Mononuclear cell (primary cell): Measurements from ENCODE around the gene HYOU1. TPM values are rescaled to one million over a fixed set of nuclear protein-coding genes. Genes with fewer than 3 reads are reported as not detected.
A peak's percentile ranks its signal among the peaks of the same experiment; 100 is the strongest.
"Not testable (repeated sequence)": the region's sequence is repeated elsewhere in the genome, so short reads cannot be mapped to it uniquely, and the experiment has no call there.

ENCODE experiments used
- H3K27me3 ChIP-seq: 2 replicates; pipeline ENCODE4 v1.6.0; 2011; ENCODE audit warnings: low read length, control low read depth; ENCODE audit not compliant: insufficient read depth
- H3K4me1 ChIP-seq: 2 replicates; pipeline ENCODE4 v1.5.1; 2011; ENCODE audit warnings: mild to moderate bottlenecking, low read length, control low read depth; ENCODE audit not compliant: insufficient read depth
- H3K4me3 ChIP-seq: 2 replicates; pipeline ENCODE4 v1.5.1; 2011; ENCODE audit warnings: mild to moderate bottlenecking, low read length, moderate library complexity
- H3K9me3 ChIP-seq: 2 replicates; pipeline ENCODE4 v1.5.1; 2011; ENCODE audit warnings: low read depth, mild to moderate bottlenecking, control low read depth, low read length
- total RNA-seq: library from RNA; depleted of rRNA; stranded (reverse); fragments of >200 nt; gene quantifications from one replicate; pipeline ENCODE4 v1.2.3, GENCODE V29; 2012

HYOU1 gene
- total RNA-seq, 1 donor: 38.9 TPM

DNA sequence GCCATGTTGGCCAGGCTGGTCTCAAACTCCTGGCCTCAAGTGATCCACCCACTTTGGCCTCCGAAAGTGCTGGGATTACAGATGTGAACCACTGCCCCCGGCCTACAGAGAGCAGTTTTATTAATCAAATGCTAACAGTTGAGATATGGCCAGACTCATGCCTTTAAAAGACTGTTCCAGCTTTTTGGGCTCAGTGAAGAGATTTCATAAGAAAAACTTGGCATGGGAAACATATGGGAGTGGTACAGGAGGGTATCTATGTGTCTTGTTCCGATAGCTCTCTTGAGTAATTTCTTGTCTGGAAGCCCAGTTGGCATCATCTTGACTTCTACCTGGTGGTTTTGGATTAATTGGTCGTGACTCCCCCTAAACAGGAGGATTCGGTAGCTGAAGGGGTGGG, 18.1 kb downstream of the HYOU1 start:
- H3K9me3 ChIP-seq: no peaks in the 10 kb centered on the region
- H3K27me3 ChIP-seq: no peaks in the 10 kb centered on the region
- no peaks in the 10 kb centered on the region for H3K4me1 ChIP-seq
- no peak overlapping the region for H3K4me3 ChIP-seq

DNA sequence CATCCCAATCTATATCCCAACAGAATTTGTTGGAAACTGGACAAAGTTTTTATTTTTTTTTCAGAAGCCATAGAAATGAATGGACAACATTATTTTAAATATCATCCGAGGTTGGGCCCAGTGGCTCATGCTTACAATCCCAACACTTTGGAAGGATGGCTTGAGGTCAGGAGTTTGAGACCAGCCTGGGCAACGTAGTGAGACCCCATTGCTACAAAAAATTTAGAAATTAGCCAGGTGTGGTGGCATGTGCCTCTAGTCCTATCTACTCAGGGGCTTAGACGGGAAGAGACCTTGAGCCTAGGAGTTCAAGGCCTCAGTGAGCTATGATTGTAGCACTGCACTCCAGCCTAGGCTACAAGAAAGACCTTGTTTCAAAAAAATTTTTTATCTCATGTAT, 22.2 kb downstream of the HYOU1 start:
- Histone ChIP-seq H3K4me3 (no peak overlapping the region), H3K9me3 (no peaks in the 10 kb centered on the region), H3K4me1 (peaks cover 10% of the 10 kb centered on the region), H3K27me3 (no peaks in the 10 kb centered on the region)

DNA sequence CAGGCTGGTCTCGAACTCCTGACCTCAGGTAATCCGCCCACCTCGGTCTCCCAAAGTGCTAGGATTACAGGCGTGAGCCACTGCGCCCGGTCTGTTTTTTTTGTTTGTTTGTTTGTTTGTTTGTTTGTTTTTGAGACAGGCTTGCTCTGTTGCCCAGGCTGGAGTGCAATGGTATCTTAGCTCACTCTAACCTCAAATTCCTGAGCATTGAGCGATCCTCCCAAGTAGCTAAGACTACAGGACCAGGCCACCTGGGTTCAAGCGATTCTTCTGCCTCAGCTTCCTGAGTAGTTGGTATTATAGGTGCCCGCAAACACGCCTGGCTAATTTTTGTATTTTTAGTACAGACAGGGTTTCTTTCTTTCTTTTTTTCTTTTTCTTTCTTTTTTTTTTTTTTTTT, 23.6 kb downstream of the HYOU1 start:
- not testable (repeated sequence) for H3K4me3 ChIP-seq, H3K27me3 ChIP-seq, H3K9me3 ChIP-seq
- peaks cover 19% of the 10 kb centered on the region for H3K4me1 ChIP-seq

DNA sequence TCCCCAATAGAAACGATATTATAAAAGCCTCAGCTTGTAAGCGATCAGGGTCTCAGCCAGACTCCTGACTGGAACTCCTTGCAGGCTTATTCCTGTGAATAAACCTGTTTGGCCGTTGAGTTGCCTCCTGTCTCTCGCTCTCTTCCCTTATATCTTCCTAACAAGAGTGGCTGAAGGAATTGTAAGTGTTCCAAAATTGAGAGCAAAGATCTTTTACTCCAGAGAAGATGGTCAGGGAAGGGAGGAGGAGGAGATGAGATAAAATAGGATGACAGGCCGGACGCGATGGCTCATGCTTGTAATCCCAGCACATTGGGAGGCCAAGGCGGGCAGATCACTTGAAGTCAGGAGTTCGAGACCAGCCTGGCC, 25.1 kb downstream of the HYOU1 start:
- no peaks in the 10 kb centered on the region for H3K27me3 ChIP-seq
- H3K9me3 ChIP-seq: no peaks in the 10 kb centered on the region
- H3K4me3 ChIP-seq: no peak overlapping the region
- H3K4me1 ChIP-seq: peaks cover 19% of the 10 kb centered on the region

DNA sequence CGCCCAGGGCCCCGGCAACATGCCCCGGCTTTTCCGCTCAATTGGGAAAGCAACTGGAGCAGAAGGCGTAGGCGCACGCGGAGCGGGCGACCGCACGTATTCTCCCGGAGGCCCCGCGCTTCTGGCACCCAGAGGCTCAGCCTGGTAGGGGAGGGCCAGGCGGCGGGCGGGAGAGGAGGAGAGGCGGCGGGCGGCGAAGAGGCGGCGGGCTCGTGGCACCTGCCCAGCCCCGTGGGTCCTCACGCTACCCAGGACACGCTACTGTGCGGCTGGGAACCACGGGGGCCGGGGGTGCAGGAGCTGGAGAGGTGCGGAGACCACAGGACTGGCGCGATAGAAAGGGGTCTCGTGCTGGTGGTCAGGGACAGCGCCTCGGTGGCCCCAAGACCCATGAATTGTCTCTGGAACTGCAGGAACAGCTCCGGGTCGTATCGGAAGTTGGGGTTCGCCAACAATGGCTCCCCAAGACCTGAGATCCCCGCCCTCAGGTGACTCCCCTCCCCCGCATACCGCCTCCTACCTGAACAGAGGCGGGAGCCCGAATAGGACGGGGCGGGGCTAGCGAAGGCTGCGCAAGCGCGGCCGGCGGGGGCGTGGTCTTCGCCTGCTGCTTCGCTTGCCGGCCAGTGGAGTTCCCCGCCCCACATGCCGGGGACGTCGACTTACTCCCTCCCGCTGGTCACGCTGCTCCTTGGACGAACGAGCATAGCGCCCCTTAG, 26.5 kb downstream of the HYOU1 start, which contains the start of gene SLC37A4:
TSS of gene SLC37A4 (minus strand) at position 549 of the 719 bp plus-strand sequence.
- Histone ChIP-seq H3K4me3 (peak within 1 kb of the TSS; percentile 76), H3K9me3 (no peaks in the 10 kb centered on the region), H3K4me1 (peaks cover 19% of the 10 kb centered on the region), H3K27me3 (no peaks in the 10 kb centered on the region)

DNA sequence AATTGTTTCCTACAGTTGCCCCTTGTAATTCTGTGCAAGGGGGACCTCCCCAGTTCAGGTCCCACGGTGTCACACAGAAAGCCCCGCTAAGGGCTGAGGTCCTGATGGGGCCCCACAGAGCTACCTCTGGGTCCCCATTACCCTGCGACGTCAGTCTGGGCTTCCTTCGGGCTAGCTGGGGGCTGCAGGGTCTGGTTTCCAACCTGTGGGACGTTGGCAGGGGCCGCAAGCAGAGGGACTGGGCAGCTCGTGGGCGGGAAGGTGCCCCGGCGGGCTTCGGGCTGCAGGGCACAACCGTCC, 27.0 kb downstream of the HYOU1 start:
- Histone ChIP-seq H3K4me1 (peaks cover 19% of the 10 kb centered on the region), H3K4me3 (peak overlapping the region; percentile 76), H3K9me3 (no peaks in the 10 kb centered on the region), H3K27me3 (no peaks in the 10 kb centered on the region)

DNA sequence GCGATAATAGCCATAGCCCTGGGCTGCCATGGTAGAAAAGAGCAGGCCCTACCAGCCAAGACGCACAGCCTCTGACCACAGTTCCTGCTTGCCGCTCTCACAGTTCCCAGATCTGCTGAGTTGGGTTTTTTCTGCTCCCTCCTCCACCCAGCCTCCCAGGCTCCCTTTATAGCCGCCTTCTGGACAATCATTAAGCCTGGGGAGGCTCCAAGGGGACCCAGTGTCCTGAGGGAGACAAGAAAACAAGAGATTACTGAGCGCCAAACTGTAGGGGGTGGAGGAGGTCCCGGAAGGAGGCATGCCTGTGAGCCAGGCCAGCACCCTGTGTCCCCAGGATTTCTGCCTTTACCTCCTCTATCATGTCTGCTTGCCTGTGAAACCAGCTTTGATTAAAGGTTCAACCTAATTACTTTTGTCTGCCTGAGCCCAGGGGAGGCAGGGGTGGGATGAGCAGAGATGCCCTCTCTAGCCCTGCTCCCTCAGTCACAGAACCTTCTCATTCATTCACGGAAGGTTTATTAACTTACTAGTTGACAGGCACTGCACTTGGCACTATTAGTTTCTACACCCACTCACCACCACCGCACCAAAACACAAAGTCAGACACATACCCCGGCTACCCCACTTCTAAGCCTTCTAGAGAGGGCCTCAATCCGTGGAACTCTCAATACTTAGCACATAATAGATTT, 27.5 kb downstream of the HYOU1 start:
- Histone ChIP-seq H3K4me1 (peaks cover 19% of the 10 kb centered on the region), H3K4me3 (no peak overlapping the region), H3K27me3 (no peaks in the 10 kb centered on the region), H3K9me3 (no peaks in the 10 kb centered on the region)

DNA sequence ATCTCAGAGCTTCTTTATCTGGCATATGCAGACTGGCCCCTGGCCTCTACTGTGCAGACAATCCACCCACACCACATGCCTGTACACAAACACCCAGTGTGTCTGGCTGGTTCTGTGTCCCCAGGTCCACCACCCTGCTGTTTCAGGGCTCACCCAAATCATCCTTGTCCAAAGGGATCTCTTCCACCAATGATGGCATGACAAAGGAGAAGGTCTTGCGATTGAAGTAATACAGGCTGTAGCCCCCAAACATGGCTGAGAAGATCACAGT, 28.0 kb downstream of the HYOU1 start:
- H3K4me1 ChIP-seq: peaks cover 19% of the 10 kb centered on the region

DNA sequence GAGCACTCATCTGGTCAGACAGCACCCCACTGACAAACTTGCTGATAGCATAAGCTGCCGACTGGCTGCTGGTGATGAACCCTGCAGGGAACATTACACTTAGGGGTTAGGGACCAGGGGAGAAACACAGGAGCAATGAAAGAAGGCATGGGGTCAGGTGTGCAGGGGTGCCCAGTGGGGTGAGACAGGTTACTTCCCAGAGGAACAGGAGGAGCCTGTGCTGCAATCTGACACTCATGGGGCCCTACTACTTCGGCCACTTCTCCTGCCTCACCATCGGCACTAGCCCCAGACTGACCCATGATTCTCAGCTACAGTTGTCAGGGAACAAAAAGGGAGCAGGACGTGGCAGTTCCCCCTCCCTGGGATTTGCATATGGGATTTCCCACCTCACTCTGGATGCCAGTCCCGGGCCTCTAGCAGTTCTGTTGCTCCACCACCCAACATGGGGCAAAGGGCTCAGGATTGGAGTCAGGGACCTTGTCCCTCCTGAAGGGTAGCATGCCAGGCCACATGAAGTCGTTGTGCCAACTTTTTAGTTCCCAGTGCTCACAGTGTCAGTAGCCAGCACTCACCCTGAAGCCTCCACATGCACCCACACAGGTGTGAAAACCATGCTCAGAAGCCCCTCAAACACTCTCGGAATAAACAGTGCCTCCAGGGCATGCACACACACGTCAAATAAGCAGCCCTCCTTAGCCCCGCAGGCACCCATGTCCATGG, 28.5 kb downstream of the HYOU1 start:
- Histone ChIP-seq H3K4me3 (no peak overlapping the region), H3K4me1 (peaks cover 19% of the 10 kb centered on the region), H3K27me3 (no peaks in the 10 kb centered on the region), H3K9me3 (no peaks in the 10 kb centered on the region)

More for the DNA sequence above, 28.0 kb downstream of the HYOU1 start:
- no peaks in the 10 kb centered on the region for H3K27me3 ChIP-seq
- H3K4me3 ChIP-seq: no peak overlapping the region
- no peaks in the 10 kb centered on the region for H3K9me3 ChIP-seq

DNA sequence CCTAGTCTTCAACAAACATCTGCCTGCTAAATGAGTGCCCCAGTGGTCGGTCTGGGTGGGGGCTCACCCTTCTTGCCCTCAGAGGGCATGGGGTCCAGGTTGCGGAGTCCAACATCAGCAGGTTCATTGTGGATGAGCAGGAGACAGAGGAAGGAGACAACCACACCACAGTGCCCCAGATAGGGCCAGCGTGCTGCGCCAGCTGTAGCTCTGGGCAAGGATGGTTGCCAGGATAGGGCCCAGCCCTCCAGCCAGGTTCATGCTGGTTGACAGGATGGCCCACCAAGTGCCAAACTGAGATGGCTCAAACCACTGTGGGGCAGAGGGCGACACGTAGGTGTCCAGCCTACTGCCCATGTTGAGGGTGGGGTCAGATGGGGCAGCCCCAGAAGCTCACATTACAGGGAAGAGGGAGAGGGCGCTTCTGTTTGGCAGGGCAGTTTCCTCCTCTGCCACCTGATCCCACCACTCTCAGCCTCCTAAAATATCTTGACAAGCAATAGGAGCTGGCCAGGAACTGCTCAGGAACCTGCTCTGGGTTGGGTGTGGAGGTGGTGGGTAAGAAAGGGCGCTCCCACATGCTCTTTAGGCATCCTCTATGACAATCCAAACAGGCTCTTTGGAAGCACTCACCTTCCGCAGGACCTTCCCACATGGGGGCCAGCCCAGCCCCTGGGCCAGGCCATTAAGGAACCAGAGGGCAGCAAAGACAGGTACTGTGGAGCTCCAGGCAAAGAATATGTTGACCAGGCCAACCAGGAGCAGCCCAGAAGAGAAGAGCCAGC, 29.3 kb downstream of the HYOU1 start:
- H3K4me3 ChIP-seq: no peak overlapping the region
- no peaks in the 10 kb centered on the region for H3K9me3 ChIP-seq

DNA sequence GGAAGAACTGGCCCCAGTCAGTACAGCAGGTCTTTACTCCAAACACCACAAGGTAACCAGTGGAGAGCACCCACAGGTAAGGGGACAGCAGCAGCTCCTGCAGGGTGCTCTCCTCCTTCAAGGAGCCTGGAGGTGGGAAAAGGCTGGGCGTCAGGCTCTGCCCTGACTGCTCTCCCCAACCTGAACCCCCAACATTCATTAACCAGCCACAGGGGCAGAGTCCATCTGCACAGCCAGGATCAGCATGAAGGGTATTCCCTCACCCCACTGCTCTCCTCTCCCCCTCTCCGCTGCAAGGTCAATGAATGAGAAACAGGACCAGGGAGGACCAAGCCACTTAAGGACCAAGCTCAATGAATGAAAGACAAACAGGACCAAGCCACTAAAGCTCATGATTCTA, 30.0 kb downstream of the HYOU1 start:
- Histone ChIP-seq H3K4me1 (peaks cover 19% of the 10 kb centered on the region), H3K4me3 (no peak overlapping the region), H3K27me3 (no peaks in the 10 kb centered on the region), H3K9me3 (no peaks in the 10 kb centered on the region)

More for the DNA sequence above, 29.3 kb downstream of the HYOU1 start:
- H3K4me1 ChIP-seq: peaks cover 19% of the 10 kb centered on the region
- no peaks in the 10 kb centered on the region for H3K27me3 ChIP-seq

DNA sequence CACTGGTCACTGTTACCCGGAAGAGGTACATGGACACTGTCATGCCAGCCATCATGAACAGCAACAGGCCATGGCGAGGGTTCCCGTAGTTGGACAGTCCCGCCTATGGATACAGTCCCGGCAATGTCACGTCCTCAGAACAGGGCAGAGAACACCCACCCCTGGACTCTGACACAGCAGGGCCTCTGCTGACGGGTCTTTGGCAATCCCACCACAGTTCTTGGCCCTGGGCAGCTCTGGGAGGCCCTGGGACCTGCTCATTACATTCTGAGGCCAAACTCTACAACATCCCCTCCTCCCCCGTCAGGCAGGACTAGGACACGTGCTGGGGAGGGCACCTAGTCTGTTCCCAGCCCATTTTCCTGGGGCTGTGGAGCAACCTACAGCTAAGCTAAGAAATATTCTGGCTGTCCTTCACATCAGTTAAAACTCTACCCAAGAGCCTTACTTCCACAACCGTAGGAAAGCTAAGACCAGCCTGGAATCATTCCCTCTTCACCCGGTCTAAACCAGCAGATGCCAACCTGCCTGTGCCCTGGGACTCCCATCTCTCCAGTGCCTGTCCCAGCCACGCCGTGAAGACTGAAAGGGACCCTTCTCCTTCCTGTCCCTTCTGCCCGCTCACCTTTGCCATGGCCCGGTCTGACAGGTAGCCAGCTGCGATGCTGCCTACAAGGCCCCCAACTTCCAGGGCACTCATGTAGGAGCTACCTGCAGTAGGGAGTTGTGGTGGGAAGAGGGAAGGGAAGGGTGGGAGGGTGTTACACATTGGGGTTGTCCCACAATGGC, 30.8 kb downstream of the HYOU1 start:
- H3K9me3 ChIP-seq: no peaks in the 10 kb centered on the region
- no peak overlapping the region for H3K4me3 ChIP-seq
- H3K27me3 ChIP-seq: no peaks in the 10 kb centered on the region
- H3K4me1 ChIP-seq: peaks cover 19% of the 10 kb centered on the region

DNA sequence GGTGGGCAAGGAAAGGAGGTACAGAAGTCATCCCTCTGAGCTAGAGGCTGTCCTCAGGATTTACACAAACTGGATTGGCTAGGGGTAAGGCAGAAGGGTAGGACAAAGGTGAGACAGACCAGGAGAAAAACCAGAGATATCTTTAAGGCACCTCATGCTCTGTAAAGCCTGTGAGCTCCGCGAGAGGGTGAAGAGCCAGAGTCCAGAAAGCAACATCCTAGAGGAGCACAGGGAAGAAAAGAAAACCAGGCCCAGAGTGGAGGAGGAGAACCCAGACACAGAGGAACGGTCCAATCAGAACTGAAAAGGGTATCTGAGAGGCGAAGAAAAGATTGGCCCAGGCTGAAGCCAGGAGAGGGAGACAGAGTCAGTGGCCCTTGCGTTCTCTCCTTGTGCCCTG, 31.5 kb downstream of the HYOU1 start:
- Histone ChIP-seq H3K4me1 (peaks cover 16% of the 10 kb centered on the region), H3K27me3 (no peaks in the 10 kb centered on the region), H3K4me3 (no peak overlapping the region), H3K9me3 (no peaks in the 10 kb centered on the region)

DNA sequence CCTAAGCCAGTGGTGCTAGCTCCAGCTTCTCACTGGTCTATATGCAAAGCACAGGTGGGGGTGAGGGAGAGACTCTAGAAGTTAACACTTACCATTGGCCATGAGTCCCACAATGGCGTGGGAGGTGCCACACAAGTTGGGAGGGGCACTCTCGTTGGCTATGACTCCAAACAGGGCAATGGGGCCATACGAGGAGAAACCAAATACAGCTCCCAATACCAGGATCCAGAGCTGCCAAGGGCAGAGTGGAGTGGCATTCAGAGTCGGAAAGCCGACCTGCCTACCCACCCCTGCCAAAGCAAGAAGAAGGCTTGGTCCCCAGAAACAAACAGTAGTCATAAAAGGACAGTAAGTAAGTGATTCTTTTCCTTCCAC, 31.9 kb downstream of the HYOU1 start:
- H3K27me3 ChIP-seq: no peaks in the 10 kb centered on the region
- no peak overlapping the region for H3K4me3 ChIP-seq
- H3K9me3 ChIP-seq: no peaks in the 10 kb centered on the region
- H3K4me1 ChIP-seq: peaks cover 17% of the 10 kb centered on the region
